Panc1 (cell line): ENCODE data around the gene AMBP. TPM values are rescaled to one million over a fixed set of nuclear protein-coding genes. Genes with fewer than 3 reads are reported as not detected.

ENCODE experiments used
- ATAC-seq: fragments of 200-7000 bp; cut with Tn5 transposase; 2 replicates; pipeline ENCODE4 v1.9.1; 2020; ENCODE audit warnings: mild to moderate bottlenecking, moderate library complexity
- BruUV-seq: library from RNA; stranded (reverse); fragments of 400-500 nt; replicated peaks from 2 replicates; lab custom pipeline; 2021; lab: Mats Ljungman, UMichigan
- CTCF ChIA-PET: fragments of 300-600 bp; sonication (Branson Sonifier 250); formaldehyde crosslinking; loops from one replicate; lab custom pipeline; 2022; ENCODE audit warnings: antibody characterized with exemption; lab: Charles Lee
- POLR2A ChIA-PET: fragments of 300-600 bp; sonication (Branson Sonifier 250); formaldehyde crosslinking; loops from one replicate; lab custom pipeline; 2022; ENCODE audit warnings: antibody characterized with exemption; lab: Charles Lee
- DNase-seq: peaks from one replicate; pipeline ENCODE4 v3.0.0-alpha.2; 2010; ENCODE audit warnings: low read depth, low spot score
- H3K27ac ChIP-seq: 2 replicates; pipeline ENCODE4 v1.5.1; 2011; ENCODE audit warnings: mild to moderate bottlenecking, low read length, inconsistent platforms
- H3K27me3 ChIP-seq: fragments of 200-500 bp; sonication (Bioruptor generic); 2 replicates; pipeline ENCODE4 v1.6.0; 2014; ENCODE audit warnings: low read length, inconsistent platforms; ENCODE audit not compliant: control insufficient read depth, insufficient read depth
- H3K36me3 ChIP-seq: fragments of 200-500 bp; sonication (Bioruptor generic); 2 replicates; pipeline ENCODE4 v1.5.1; 2014; ENCODE audit warnings: inconsistent platforms, mild to moderate bottlenecking, low read length, moderate library complexity; ENCODE audit not compliant: control insufficient read depth, insufficient read depth
- H3K4me1 ChIP-seq: 2 replicates; pipeline ENCODE4 v1.5.1; 2011; ENCODE audit warnings: inconsistent platforms, mild to moderate bottlenecking, low read length, moderate library complexity; ENCODE audit not compliant: control insufficient read depth, insufficient read depth
- H3K4me3 ChIP-seq, 2 experiments: 2 replicates each; pipeline ENCODE4 v1.5.1; 2011 to 2012; ENCODE audit warnings: low read depth in 2 of 2, low read length in 2 of 2, mild to moderate bottlenecking in 2 of 2, inconsistent platforms in 1 of 2, moderate library complexity in 1 of 2
- H3K9me3 ChIP-seq: fragments of 200-500 bp; sonication (Bioruptor generic); 2 replicates; pipeline ENCODE4 v1.5.1; 2014; ENCODE audit warnings: low read depth, mild to moderate bottlenecking, inconsistent platforms, low read length, moderate library complexity; ENCODE audit not compliant: control insufficient read depth, insufficient read depth
- POLR2AphosphoS5 ChIP-seq: IDR thresholded peaks from 2 replicates; pipeline ENCODE4 v1.6.1; 2012; ENCODE audit warnings: mild to moderate bottlenecking, low read depth, low read length, moderate library complexity
- SIN3A ChIP-seq: IDR thresholded peaks from 2 replicates; pipeline ENCODE4 v1.6.1; 2012; ENCODE audit warnings: low read depth, mild to moderate bottlenecking, low read length, moderate library complexity, borderline replicate concordance; ENCODE audit not compliant: insufficient read depth
- TCF7L2 ChIP-seq: IDR thresholded peaks from 2 replicates; pipeline ENCODE4 v1.6.1; 2011; ENCODE audit warnings: mild to moderate bottlenecking, low read depth, low read length, inconsistent platforms
- in situ Hi-C: cut with HindIII; loops from 2 replicates; pipeline ENCODE4 v1.10.0; 2016; ENCODE audit warnings: low sequenced_read_pairs, low pct_unique_long_range_greater_than_20kb
- intact Hi-C: fragments of 100-400 bp; cut with micrococcal nuclease; formaldehyde crosslinking; loops from one replicate; pipeline ENCODE4 v1.10.0; 2022; ENCODE audit not compliant: unreplicated experiment
- total RNA-seq: library from RNA; stranded (reverse); gene quantifications from one replicate; pipeline ENCODE4 v1.2.1, GENCODE V29; 2021; ENCODE audit not compliant: unreplicated experiment
- TF ChIP-seq, protein P1 (sequence below): fragments of 450-650 bp; IDR thresholded peaks from 2 replicates; pipeline ENCODE4 v1.5.1; 2017; ENCODE audit warnings: mild to moderate bottlenecking
- TF ChIP-seq, protein P2 (sequence below), 2 experiments: IDR thresholded peaks; 2 replicates each; pipeline ENCODE4 v1.6.1; 2011 to 2012; ENCODE audit warnings: low read depth in 2 of 2, control low read depth in 1 of 2, low read length in 1 of 2, mild to moderate bottlenecking in 1 of 2, moderate library complexity in 1 of 2; ENCODE audit not compliant: insufficient read depth in 1 of 2

AMBP gene
- total RNA-seq, 1 experiment from 2014 or later, result 1.7 TPM

DNA sequence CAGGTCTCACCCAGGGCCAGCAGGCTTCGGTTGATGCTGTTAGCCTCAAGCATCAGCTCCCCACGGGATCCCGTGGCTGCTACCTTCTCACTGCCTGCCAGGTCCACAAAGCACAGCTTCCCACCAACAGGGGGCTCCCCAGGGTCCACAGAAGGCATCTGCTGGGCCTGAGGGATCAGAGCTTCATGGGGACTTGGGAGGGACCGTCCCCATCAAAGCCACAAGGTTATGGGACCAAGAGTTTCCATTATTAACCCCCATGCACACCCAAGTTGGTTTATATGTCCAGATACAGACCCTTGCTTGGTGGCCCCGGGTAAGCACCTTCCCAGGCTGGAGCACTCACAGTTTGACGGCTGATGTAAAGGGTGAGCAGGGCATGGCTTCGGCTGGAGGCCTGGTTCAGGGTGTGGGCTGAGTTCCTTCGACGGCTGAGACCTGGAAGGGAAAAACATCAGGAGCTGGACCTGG is 18.0 kb upstream of the AMBP start:
- Histone ChIP-seq H3K4me1 (no peaks in the 10 kb centered on the region), H3K9me3 (no peaks in the 10 kb centered on the region), H3K36me3 (no peaks in the 10 kb centered on the region), H3K27me3 (no peaks in the 10 kb centered on the region), H3K27ac (no peak overlapping the region), H3K4me3 (no peak overlapping the region)
- intact Hi-C loops, result no loop called here
- CTCF ChIA-PET, result interaction anchor here (0.6 kb wide), 1 partner anchor 214 kb away, joined by 3 read pairs; no protein-coding TSS in a partner anchor
- TF ChIP-seq POLR2AphosphoS5, result no peak
- TF ChIP-seq, protein P1, sequence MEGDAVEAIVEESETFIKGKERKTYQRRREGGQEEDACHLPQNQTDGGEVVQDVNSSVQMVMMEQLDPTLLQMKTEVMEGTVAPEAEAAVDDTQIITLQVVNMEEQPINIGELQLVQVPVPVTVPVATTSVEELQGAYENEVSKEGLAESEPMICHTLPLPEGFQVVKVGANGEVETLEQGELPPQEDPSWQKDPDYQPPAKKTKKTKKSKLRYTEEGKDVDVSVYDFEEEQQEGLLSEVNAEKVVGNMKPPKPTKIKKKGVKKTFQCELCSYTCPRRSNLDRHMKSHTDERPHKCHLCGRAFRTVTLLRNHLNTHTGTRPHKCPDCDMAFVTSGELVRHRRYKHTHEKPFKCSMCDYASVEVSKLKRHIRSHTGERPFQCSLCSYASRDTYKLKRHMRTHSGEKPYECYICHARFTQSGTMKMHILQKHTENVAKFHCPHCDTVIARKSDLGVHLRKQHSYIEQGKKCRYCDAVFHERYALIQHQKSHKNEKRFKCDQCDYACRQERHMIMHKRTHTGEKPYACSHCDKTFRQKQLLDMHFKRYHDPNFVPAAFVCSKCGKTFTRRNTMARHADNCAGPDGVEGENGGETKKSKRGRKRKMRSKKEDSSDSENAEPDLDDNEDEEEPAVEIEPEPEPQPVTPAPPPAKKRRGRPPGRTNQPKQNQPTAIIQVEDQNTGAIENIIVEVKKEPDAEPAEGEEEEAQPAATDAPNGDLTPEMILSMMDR, result no peak; the same call in 1 of the 2 replicates
- POLR2A ChIA-PET, result no interaction called here
- ATAC-seq (no peak), DNase-seq (no peak)
- BruUV-seq, result no TSS peak
- in situ Hi-C loops, result no loop called here

DNA sequence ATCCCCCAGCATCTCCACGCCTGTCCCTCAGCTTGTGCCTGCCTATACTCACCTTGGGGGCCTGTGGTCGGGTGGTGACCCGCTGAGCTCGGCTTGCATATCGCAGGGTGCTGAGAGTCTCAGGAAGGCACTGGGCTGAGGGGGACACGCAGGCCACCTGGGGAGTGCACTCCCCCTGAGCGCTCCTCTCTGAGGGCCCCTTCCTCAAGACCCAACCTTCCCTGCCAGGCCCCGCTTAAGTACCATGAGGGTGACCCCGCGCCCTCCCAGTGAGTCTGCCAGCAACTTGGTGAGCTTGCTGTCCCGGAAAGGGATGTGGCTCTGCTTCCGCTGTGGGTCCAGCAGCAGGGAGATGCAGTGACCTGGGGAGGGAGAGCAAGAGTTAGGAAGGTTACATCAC is 16.9 kb upstream of the AMBP start:
- ChIA-PET CTCF (no interaction called here), POLR2A (no interaction called here)
- no TSS peak for BruUV-seq
- no peaks in the 10 kb centered on the region for H3K4me1 ChIP-seq
- DNase-seq (no peak), ATAC-seq (no peak)
- no peaks in the 10 kb centered on the region for H3K36me3 ChIP-seq
- intact Hi-C loops, result no loop called here
- H3K27ac ChIP-seq, result no peak overlapping the region
- TF ChIP-seq, protein P1, result no peak
- TF ChIP-seq, protein P2, sequence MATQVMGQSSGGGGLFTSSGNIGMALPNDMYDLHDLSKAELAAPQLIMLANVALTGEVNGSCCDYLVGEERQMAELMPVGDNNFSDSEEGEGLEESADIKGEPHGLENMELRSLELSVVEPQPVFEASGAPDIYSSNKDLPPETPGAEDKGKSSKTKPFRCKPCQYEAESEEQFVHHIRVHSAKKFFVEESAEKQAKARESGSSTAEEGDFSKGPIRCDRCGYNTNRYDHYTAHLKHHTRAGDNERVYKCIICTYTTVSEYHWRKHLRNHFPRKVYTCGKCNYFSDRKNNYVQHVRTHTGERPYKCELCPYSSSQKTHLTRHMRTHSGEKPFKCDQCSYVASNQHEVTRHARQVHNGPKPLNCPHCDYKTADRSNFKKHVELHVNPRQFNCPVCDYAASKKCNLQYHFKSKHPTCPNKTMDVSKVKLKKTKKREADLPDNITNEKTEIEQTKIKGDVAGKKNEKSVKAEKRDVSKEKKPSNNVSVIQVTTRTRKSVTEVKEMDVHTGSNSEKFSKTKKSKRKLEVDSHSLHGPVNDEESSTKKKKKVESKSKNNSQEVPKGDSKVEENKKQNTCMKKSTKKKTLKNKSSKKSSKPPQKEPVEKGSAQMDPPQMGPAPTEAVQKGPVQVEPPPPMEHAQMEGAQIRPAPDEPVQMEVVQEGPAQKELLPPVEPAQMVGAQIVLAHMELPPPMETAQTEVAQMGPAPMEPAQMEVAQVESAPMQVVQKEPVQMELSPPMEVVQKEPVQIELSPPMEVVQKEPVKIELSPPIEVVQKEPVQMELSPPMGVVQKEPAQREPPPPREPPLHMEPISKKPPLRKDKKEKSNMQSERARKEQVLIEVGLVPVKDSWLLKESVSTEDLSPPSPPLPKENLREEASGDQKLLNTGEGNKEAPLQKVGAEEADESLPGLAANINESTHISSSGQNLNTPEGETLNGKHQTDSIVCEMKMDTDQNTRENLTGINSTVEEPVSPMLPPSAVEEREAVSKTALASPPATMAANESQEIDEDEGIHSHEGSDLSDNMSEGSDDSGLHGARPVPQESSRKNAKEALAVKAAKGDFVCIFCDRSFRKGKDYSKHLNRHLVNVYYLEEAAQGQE (IDR thresholded peaks at IDR 0.05; ENCODE audit: insufficient read depth in 1 of 2, low read depth in 2 of 2, low read length in 1 of 2), result no peak
- TF ChIP-seq POLR2AphosphoS5, result no peak
- no peak for TF ChIP-seq TCF7L2
- TF ChIP-seq SIN3A, result no peak
- in situ Hi-C loops, result no loop called here
- no peaks in the 10 kb centered on the region for H3K27me3 ChIP-seq
- H3K9me3 ChIP-seq, result no peaks in the 10 kb centered on the region
- H3K4me3 ChIP-seq, result no peak overlapping the region
